Measurements from ENCODE around the gene MLLT3.

Gene MLLT3

GRCh38 chr9:20622330-20623020 is at the start of gene MLLT3:
TSS of gene MLLT3 (minus strand) at chr9:20622499.
- peak; percentile 97 for DNase-seq

- no peak for DNase-seq
Observed at GRCh38 chr9:20671635-20672034, 49.3 kb upstream of the MLLT3 start.

GRCh38 chr9:20670395-20670794 is 48.1 kb upstream of the MLLT3 start:
- no peak for DNase-seq

- DNase-seq = no peak
Observed at GRCh38 chr9:20664501-20664900, 42.2 kb upstream of the MLLT3 start.

- DNase-seq = no peak
Observed at GRCh38 chr9:20663133-20663532, 40.8 kb upstream of the MLLT3 start.

- DNase-seq = no peak
Observed at GRCh38 chr9:20662156-20662555, 39.9 kb upstream of the MLLT3 start.

- no peak for DNase-seq
Observed at GRCh38 chr9:20659474-20659967, 37.2 kb upstream of the MLLT3 start.

- no peak for DNase-seq
Observed at GRCh38 chr9:20658677-20659473, 36.6 kb upstream of the MLLT3 start.

GRCh38 chr9:20658246-20658667 is 36.0 kb upstream of the MLLT3 start:
- DNase-seq = peak; percentile 40 to 50

GRCh38 chr9:20651939-20652338 is 29.6 kb upstream of the MLLT3 start:
- DNase-seq = no peak

GRCh38 chr9:20650750-20651299 is 28.5 kb upstream of the MLLT3 start:
- no peak for DNase-seq

- no peak for DNase-seq
Observed at GRCh38 chr9:20650313-20650712, 28.0 kb upstream of the MLLT3 start.

GRCh38 chr9:20649381-20649780 is 27.1 kb upstream of the MLLT3 start:
- no peak for DNase-seq

- DNase-seq = no peak
Observed at GRCh38 chr9:20646656-20647055, 24.4 kb upstream of the MLLT3 start.

- no peak for DNase-seq
Observed at GRCh38 chr9:20643660-20644059, 21.4 kb upstream of the MLLT3 start.

GRCh38 chr9:20642045-20642444 is 19.7 kb upstream of the MLLT3 start:
- no peak for DNase-seq

GRCh38 chr9:20640331-20641187 is 18.3 kb upstream of the MLLT3 start:
- peak; percentile 68 to 69 for DNase-seq

- no peak for DNase-seq
Observed at GRCh38 chr9:20636888-20637440, 14.7 kb upstream of the MLLT3 start.

GRCh38 chr9:20634895-20635294 is 12.6 kb upstream of the MLLT3 start:
- DNase-seq = no peak

- DNase-seq = no peak
Observed at GRCh38 chr9:20632705-20633104, 10.4 kb upstream of the MLLT3 start.

- no peak for DNase-seq
Observed at GRCh38 chr9:20630241-20630943, 8.1 kb upstream of the MLLT3 start.

- no peak for DNase-seq
Observed at GRCh38 chr9:20625003-20625349, 2.7 kb upstream of the MLLT3 start.

Measured in CD4-positive, alpha-beta T cell treated with Interleukin-4 for 1 hour (primary cell).